GM21576 (cell line): Measurements from ENCODE around the gene MEG3.

Experiments used
- ATAC-seq: cut with Tn5 transposase; IDR thresholded peaks from one replicate; pipeline ENCODE4 v1.9.1; 2021; ENCODE audit warnings: mild to moderate bottlenecking, moderate library complexity; ENCODE audit not compliant: unreplicated experiment

MEG3 gene

DNA sequence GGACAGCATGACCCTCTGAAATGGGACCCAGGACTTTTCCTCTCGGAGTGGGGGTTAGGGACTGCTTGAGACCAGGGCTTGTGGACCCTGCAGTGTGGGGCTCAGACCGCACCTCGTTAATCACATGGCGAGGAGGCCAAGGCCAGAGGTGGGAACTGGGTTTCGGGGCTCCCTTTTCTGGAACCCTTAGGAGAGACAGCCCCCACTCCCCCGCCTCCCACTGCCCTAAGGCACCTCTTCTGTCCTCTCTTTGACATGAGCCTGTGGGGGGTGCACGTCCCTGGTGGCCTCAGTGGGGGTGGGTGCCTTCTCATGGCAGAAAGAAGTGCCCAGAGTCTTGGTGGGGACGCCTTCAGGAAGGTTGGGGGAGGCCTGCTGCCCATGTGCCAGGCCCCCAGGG is 53.3 kb downstream of the MEG3 start:
- ATAC-seq: no peak

DNA sequence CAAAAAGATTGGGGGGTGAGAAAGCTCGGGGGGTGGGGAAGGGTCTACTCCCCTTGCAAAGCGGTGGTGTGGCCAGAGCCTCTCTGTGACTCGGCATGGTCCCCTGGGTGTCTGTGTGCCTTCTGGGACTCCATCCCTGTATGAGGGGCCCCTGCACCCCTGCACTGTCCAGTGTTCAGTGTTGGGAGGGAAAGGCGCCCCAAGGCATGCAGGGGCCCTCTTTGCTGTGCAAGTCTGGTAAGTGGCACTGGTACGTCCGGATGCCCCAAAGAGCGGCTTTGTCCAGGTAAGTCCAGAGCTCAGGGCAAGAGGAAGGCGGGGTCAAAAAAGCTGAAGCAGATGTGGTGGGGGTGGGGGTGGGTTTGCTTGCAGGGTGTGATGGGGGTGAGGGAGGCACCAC is 53.9 kb downstream of the MEG3 start:
- no peak for ATAC-seq

DNA sequence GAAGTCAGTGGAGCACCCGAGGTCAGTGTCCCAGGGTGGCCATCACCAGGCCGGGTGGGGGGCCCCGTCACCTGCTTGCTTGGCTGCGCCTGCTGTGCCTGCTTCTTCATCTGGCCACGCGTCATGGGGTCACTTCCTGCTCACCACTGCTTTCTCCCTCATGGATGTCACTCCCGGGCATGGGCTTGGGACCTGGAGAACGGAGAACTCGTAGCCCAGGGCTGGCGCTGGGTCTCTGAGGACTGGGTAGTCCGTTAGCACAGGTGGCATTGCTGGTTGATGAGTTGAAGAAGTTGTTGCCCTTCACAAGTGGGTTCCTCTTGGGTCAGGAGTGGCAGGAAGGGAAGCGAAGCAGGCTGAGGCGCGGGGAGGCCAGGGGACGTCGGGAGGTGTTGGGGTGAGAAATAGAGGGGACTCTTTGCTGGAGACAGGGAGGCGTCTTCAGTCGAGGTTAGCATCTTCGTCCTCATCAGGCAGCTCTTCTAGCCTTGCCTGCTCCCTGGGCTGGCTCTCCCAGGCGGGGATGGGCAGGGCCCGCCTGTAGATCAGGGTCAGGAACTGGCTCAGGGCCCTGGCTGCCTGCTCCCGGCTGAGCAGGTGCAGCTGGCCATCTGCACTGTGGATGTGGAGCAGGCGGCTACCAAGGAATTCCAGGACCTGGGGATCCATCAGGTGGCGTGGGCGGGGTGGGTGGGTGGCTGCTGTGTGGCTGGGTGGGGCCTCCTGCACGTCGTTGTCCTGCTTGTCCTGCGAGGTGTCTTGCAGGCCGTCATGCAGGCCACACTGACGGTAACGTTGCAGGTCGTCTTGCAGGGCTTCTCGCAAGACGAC is 54.6 kb downstream of the MEG3 start:
- ATAC-seq: no peak

DNA sequence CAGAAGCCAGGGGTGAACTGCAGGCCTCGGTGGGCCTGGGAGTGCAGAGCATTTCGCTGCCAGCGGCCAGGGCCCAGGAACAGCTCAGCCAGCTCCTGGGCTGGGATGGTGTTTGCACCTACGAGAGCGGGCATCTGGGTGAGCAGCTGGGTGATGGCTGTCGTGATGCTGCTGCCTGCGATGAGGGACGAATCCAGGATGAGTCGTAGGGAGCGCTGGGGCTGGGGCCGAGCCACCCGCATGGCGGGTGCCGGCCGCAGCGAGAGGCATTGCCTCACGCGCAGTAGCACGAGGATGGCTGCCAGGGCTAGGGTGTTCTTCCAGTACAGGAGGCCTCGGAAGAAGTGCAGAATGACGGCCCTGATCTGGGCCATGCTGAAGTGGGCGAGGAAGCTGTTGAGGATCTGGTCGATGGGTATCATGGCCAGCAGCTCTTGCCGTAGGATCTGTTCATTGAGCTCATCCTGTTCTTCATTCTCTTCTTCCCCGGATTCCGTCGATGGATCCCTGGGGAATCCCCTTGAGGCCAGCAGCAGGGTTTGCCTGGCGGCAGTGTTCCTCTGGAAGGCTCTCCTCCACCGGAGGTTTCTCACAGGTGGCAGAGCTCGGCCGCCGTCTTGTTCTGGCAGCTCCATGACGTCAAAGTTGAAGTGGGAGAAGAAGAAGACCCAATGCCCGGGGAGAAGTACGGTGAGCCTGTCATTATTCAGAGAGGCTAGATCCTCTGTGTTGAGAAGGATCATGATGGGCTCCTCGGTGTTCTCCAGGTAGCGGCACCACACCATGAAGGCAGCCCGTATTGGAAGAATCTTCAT is 55.5 kb downstream of the MEG3 start:
- ATAC-seq: no peak

DNA sequence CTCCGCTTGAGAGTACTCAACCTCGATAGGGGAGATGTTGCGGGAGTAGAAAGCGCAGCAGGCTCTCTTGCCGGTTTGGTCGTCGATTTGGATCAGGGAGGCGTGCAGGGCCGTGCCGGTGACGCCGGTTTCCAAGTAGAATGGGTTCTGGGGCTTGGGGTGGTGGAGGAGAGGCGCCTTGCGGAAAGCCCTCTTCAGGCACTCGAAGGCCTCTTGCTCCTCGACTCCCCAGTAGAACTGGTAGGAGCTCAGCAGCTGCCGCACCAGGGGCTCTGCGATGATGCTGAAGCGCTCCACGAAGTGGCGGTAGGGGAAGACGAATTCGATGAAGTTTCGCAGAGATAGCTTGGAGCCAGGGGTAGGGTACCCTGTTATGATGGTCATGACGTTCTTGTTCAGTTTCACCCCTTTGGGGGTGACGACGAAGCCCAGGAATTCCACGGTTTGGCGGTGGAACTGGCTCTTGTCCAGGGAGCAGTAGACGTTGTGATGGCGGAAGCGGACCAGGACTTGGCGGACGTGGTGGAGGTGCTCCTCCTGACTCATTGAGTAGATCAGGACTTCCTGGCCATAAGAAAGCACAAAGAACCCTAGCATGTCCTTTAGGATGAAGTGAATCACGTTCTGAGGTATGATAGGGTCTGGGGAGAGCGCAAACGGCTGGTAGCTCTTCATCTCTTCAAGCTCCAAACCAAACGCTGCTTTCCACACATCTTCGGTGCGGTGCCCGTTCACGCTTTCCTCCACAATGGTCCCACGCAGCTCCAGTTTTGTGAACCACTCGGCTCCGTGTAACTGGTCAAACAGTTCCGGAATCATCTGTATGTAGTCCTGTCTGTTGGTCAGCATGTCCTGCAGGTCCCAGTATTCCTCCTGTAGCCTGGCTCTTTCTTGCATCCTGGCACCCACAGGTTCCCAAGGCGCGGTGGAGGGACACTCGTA is 56.4 kb downstream of the MEG3 start:
- no peak for ATAC-seq

DNA sequence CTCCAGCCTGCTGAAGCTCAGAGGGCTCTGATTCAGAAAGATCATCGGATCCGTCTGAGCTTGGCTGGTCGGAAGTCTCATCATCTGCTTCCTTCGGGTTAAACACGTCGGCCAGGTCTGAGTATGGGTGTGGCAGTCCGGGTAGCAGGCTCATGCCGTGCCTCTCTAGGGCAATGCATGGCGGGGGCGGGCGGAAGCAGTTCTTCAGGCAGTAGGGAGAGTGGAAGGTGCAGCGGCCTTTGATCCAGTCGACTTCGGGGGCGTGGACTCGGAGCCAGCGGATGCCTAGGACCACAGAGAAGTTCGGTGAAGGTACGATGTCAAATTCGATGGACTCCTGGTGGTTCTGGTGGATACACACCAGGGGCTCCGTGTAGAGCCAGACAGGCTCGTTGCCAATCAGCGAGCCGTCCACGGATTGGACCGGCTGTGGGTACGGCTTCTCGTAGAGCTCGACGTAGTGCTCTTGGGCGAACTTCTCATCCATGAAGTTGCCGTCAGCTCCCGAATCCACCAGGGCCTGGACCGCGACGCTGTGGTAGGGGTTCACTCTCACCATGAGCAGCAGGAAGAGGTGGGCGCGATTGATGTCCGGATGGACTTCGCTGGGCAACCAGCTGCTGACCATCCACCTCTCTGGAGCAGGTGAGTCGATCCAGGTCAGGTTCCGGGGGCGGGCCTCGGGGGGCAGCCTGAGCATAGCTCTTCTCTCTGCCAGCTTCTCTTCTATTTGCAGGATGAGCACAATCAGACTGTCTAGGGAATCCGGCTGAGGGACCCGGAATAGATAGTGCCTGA is 57.3 kb downstream of the MEG3 start:
- no peak for ATAC-seq

DNA sequence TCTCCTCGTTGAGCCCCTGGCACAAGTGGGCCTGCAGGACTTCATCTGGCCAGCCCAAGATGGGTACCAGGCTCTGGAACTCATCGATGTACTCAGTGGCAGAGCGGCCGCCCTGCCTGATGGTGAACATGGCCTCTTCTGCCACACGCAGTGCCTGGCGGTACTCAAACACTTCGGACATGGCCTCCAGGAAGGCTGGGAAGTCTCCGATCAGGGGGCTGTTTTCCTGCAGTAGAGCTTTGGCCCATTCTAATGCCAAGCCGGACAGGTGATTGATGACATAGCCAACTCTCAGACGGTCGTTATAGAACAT is 57.8 kb downstream of the MEG3 start:
- ATAC-seq: no peak

DNA sequence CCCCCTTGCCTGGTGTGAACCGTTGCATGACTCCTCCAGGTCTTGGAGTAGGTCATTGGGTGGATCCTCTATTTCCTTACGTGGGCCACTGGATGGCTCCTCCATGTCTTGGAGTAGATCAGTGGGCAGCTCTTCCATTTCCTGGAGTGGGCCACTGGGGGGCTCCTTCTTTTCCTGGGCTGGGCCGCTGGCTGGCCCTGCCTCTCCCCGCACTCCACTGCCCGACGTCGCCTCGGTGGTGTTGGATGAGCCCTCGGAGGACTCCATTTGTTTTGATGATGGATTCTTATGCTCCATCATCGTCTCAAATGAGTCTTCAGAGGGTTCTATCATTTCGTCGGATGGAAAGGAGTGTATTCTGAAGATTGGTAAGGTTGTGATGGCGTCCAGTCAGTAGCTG is 58.5 kb downstream of the MEG3 start:
- no peak for ATAC-seq

DNA sequence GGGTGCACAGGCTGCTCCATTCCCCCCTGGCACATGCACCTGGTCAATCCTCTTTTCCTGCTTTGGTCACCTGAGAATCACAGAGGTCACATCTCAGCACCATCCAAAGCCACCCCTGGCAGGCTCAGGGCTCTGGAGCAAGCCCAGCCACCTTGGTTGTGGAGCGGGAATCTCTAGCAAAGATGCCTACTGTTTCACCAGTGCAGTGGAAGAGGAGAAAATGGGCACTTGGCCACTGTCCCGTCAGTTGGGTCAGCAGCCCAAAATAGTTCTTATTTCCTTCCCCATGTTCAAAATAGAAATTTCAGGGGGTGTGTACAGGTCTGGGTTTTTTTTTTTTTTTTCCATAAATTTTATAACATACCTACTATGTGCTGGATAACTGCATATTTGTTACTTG is 59.3 kb downstream of the MEG3 start:
- no peak for ATAC-seq

DNA sequence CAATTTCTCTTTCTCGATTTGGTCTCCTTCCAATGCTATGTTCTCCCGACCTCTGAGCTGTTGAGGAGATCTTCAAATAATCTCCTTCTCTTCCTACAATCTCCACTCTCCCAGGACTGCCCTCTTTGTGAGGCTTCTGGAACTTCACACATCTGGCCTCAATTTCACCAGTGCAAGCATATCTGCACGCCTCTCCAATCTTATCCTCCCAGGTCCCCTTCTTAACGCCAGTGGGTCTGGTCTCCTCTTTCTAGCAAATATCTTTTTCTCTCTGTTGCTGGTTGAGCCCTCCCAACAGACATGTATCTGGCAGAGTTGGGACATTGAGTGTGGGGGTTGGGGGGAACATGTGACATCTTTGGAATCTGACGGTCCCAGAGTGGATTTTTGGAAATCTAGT is 59.7 kb downstream of the MEG3 start:
- ATAC-seq: no peak

DNA sequence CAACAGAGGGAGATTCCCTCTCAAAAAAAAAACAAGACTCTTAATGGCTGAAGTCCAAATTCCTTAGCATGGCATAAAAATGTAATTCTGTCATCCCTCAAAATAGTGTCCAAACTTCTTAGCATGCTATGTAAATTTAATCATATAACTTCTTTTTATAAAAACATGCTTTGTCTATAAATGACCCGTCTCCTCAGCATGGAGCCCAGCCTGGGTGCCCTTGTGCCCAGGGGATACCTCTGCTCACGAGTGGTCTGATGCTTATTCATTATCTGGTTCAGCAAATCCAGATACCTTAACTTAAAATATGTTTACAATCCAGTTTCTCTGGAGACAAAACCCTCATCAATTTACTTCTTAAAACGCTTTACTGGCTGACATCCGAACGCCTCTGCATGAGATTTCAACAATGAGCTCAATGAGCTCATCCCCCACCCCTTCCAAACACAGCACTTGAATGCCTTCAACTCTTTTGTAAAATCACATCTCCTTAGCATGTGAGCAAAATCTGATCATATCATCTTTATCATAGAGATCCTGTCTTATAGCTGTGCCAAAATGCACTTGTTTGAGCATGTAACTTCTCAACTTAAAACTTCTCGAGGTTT is 61.9 kb downstream of the MEG3 start:
- no peak for ATAC-seq

DNA sequence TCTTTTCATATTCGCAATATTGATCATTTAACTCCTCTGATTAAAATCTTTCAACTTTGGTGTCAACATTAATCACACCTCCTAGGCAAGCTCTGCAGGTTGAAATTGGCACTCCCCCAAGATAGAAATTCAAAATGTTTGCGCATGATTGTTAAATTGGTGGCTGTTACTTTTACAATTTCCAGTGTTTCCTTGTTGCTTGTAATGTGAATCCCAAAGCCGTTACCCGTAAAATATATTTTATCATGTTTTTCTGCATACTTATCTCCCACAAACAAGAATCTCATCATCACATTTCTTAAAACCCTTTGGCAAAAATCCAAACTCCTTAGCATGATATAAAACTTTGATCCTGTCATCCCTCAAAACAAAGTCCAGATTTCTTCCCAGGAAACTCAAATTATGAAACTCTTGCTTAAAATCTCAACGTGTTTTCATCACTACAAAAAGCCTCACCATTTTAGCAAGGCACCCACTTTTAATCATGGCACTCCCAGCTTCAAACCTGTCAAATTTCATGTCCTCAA is 62.9 kb downstream of the MEG3 start:
- no peak for ATAC-seq

DNA sequence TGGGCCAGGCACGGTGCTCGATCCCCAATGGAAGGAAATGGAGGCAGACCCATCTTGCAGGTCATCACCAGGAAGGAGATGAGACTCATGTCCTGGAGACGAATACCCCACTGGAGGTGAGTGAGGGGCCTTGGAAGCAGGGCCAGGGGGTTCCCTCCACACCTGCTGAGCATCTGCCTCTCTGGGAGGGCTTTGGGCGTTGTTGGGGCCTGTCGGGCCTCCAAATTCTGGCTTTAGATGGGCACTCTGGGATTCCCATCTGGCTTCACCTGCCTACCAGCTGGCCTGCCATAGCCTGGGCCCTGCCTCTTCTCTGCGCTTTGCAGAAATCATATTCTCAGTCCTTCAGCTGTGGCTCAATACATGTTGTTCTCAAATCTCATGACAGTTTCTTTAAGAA is 63.7 kb downstream of the MEG3 start:
- ATAC-seq: no peak

DNA sequence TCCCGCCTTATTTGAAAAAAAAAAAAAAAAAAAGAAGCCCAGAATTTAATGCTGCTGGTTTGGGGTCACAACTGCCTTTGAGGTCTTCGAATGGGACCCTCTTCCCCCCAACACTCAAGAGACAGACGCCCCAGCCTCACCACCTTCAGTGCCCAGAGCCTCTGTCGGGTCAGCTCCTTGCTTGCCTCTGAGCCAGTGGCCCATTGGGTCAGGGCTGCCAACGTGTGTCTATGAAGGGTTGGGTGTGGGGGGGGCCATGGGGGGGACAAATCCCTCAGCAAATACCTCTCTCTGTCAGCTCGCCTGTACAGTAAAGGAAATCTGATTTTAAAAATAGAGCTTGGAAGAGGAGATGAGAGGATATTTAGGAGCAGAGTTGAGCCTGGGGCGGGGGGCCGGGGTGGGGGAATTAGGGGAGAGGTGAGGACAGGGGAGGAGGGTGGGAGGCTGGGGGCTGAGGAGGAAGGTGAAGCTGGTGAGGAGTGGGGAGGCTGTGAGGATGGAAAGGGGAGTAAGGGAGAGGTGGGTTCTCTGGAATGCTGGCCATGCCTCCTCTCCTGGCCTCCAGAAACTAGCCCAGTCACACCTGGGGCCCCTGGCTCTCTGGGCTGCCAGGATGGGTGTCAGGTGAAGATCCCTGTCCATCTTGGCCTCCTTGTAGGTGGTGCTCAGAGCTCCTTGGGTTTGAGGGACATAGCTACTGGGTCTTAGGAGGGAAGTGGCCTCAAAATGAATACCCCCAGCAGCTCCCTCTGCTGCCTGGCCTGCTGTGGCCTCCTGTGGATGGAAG is 64.3 kb downstream of the MEG3 start:
- no peak for ATAC-seq

DNA sequence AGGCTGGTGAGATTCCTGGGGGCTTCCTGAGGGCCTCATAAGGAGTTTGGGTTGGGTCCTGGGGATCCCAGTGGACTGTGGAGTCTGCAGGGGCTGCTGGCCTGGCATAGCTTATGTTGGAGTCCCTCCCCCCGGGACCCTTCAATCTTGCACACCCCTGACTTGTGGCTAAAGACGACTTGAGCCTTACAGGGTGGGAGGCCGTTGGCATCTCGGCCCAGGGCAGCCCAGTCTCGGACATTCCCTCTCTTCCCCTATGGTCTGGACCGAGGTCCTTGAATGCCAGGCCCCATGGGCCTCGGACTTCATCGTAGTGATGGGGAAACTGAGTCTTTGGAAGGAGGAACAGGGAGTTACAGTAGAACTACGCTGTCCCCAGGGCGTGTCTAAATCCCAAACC is 65.1 kb downstream of the MEG3 start:
- ATAC-seq: no peak

DNA sequence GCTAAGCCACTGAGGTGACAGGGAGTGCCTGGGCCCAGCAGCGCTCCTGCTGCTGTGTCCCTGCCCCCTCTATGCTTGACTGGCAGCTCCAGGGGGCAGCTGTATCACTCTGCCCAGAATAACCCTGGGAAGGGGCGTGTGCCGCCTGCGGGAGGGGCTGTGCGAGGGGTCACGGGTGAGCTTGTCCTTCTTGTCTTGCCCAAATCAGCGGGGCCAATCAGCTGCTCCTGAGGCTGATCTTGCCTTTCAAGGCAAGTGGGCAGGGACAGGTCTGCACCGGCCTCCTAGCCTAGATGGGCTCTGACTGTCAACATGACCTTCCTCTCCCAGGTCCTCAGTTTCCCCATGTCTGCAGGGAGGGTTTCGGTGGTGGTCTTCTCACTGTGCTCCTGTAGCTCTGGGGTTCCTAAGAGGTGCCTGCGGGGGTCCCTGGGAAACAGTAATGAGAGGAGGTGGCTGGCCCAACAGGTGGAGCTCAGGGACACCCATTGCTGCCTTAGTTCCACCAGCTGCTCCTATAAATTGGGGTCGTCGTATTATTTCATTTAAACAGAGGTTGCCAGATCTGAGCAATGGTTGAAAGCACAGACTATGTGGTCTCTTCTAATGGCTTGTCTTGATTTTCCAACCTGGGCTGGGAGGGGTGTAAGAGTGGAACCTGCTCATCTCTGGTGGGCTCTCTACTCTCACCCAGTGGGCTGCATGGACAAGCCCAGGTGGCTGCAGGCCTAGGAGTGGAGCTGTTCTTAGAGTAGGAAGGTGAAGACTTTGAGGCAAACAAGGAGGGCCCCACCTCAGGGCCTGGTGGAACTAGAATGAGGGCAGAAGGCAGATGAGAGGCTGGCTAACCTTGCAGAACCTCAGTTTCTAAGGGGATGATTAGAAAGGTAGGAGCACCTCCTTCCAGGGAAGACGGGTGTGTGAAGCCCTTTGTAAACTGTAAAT is 65.9 kb downstream of the MEG3 start:
- ATAC-seq: no peak

DNA sequence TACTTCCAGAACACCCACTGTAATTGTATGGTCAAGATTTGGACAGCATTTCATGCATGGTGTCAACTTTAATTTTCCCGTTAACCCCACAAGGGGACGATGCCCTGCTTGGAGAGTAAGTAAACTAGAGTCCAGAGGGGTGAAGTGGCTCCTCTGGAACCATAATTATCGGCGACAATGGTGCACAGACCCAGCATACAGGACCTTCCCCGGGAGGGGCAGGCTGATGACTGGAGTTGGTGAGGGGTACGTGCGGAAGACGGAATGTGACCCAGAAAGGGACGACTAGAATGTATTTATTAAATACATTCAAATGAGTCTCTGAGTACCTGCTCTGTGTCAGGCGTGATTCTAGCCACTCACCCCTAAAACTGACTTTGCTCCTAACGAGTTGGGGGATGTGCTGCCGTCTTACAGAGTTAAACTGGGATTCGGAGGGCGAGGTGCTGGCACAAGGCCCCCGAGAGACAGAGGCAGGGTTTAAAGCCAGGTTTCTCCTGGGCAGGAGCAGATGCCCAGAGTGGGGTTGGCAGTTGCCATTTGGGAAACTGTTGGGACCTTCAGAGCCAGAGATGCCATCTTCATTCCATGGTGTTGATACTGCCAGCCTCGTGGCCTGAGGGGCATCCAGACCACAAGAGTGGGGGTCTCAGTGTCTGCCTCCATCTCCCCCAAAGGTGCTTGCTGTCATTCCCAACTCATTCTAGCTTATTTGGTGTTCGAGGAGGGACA is 66.7 kb downstream of the MEG3 start:
- no peak for ATAC-seq
